Vagina (tissue), 2 donors: Measurements from ENCODE around the gene ANAPC10. TPM values are rescaled to one million over a fixed set of nuclear protein-coding genes. Genes with fewer than 3 reads are reported as not detected.
"Not testable (repeated sequence)": the region's sequence is repeated elsewhere in the genome, so short reads cannot be mapped to it uniquely, and the experiment has no call there.

ENCODE experiments used
- DNase-seq, 2 donors: peaks; one replicate each; pipeline ENCODE4 v3.0.0-alpha.2; 2017; ENCODE audit errors: extremely low spot score in 2 of 2
- H3K27ac ChIP-seq: fragments of 200-600 bp; sonication (generic); one replicate; pipeline ENCODE4 v1.5.1; 2019
- H3K27me3 ChIP-seq: fragments of 200-600 bp; sonication (generic); one replicate; pipeline ENCODE4 v1.5.1; 2019
- H3K36me3 ChIP-seq, 2 donors: fragments of 200-600 bp; sonication (generic); one replicate each; pipeline ENCODE4 v1.5.1; 2017 to 2019
- H3K4me1 ChIP-seq: fragments of 200-600 bp; sonication (generic); one replicate; pipeline ENCODE4 v1.5.1; 2019
- H3K4me3 ChIP-seq, 2 donors: fragments of 200-600 bp; sonication (generic); 1 replicate in 1 of 2; 2 replicates in 1 of 2; pipeline ENCODE4 v1.5.1; 2016 to 2019
- H3K9me3 ChIP-seq: fragments of 200-600 bp; sonication (generic); one replicate; pipeline ENCODE4 v1.5.1; 2019
- POLR2A ChIP-seq, 2 donors: fragments of 450-650 bp; IDR thresholded peaks; one replicate each; pipeline ENCODE4 v1.6.1; 2017; ENCODE audit warnings: antibody characterized with exemption in 2 of 2, mild to moderate bottlenecking in 2 of 2, moderate library complexity in 2 of 2
- POLR2AphosphoS5 ChIP-seq, 2 donors: sonication (generic); formaldehyde crosslinking; IDR thresholded peaks; one replicate each; pipeline ENCODE4 v1.9.0; 2017; ENCODE audit warnings: antibody characterized with exemption in 2 of 2, mild to moderate bottlenecking in 2 of 2, low read depth in 1 of 2; ENCODE audit not compliant: insufficient read depth in 1 of 2
- intact Hi-C: fragments of 100-400 bp; cut with DNase I; formaldehyde crosslinking; loops from one replicate; pipeline ENCODE4 v1.15.1; 2023
- total RNA-seq: library from RNA; depleted of rRNA; stranded (reverse); fragments of >200 nt; gene quantifications from one replicate; pipeline ENCODE4 v1.2.3, GENCODE V29; 2016
- TF ChIP-seq, protein P1 (sequence below), 3 experiments: fragments of 450-650 bp in 2 of 3; fragments of 200-600 bp in 1 of 3; sonication (generic) in 1 of 3; IDR thresholded peaks; one replicate each; pipeline ENCODE4 v1.5.1; 2017 to 2019; ENCODE audit warnings: antibody characterized with exemption in 3 of 3, mild to moderate bottlenecking in 2 of 3, moderate library complexity in 2 of 3

ANAPC10 gene, protein sequence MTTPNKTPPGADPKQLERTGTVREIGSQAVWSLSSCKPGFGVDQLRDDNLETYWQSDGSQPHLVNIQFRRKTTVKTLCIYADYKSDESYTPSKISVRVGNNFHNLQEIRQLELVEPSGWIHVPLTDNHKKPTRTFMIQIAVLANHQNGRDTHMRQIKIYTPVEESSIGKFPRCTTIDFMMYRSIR
- total RNA-seq: 17.4 TPM

DNA sequence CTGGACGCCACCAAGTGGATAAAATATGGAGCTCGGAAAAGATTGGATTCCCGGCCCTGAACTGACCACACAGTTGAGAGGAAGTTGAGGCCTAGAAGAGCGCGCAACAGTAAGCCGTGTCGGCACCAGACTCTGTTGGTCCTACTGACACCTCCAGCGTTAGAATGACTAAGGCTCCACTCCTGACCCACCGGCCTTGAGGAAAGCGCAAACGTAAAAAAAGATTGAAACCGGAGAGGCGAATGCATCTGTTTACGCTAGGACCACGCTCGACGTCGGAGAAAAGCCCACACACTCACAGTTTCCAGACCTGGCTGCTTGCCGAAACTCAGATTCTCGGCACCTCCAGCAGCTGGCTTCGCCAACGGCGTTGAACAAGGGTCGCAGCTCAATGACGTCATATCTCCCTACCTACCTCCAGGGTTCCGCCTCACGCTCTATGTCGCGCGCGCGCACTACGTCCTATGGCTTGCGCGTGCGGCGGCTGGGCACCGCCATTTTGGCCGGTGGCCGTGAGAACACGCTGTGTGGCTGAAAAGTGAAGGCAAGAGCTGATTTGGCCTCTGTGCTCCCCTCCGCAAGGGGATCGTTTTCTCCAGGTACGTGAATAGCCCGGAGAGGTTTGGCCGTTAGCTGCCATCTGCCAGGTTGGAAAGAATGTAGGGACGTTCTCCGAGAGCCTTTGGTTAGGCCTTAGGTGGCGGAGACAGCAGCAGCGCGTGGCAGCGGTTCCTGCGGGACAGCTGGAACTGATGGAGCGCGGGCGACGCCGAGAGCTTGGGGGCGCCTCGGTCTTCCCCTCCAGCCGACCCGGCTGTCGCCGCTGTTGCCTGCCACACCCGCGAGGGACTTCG, at the start of gene ANAPC10, which contains the start of gene ABCE1:
ANAPC10 (minus strand) TSS at position 376 of the 854 bp plus-strand sequence. CDS start 2,097 bp downstream, outside the sequence.
ABCE1 (plus strand) TSS at position 491 of the 854 bp plus-strand sequence. CDS start 6,102 bp downstream, outside the sequence.
- no peaks in the 10 kb centered on the region for H3K9me3 ChIP-seq
- peak in 1 of 2 donors; percentile 97 for DNase-seq
- TF ChIP-seq, protein P1, sequence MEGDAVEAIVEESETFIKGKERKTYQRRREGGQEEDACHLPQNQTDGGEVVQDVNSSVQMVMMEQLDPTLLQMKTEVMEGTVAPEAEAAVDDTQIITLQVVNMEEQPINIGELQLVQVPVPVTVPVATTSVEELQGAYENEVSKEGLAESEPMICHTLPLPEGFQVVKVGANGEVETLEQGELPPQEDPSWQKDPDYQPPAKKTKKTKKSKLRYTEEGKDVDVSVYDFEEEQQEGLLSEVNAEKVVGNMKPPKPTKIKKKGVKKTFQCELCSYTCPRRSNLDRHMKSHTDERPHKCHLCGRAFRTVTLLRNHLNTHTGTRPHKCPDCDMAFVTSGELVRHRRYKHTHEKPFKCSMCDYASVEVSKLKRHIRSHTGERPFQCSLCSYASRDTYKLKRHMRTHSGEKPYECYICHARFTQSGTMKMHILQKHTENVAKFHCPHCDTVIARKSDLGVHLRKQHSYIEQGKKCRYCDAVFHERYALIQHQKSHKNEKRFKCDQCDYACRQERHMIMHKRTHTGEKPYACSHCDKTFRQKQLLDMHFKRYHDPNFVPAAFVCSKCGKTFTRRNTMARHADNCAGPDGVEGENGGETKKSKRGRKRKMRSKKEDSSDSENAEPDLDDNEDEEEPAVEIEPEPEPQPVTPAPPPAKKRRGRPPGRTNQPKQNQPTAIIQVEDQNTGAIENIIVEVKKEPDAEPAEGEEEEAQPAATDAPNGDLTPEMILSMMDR (IDR thresholded peaks at IDR 0.05): no peak
- TF ChIP-seq POLR2A (IDR thresholded peaks at IDR 0.05) (peak in 1 of 2 donors; percentile 51), POLR2AphosphoS5 (IDR thresholded peaks at IDR 0.05; ENCODE audit: insufficient read depth in 1 of 2, low read depth in 1 of 2) (peak; percentile 92 to 96)
- H3K36me3 ChIP-seq: peaks cover 0 to 30% of the 10 kb centered on the region in 2 donors
- no peaks in the 10 kb centered on the region for H3K27me3 ChIP-seq
- peaks cover 55% of the 10 kb centered on the region for H3K4me1 ChIP-seq
- H3K27ac ChIP-seq: peak within 1 kb of the TSS; percentile 90
- intact Hi-C loops: no loop called here
- peak within 1 kb of the TSS; percentile 77 to 91 for H3K4me3 ChIP-seq

DNA sequence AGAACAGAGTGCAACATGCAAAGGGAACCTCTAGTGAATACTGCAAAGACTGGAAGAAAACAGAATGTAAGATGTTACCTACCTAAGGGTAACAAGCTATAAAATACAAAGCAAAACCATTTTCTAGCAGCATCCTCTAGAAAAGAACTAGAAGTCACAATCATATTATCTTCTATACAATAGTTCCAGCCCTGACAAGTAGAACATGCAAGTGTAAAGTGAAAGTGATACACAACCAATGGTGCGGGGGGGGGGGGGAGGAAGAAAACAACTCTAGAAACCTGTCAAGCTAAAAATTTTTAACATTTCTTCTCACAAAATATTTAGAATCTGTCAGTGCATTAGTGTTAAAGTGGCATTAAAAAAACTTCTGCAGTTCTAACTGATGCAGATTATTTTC, 38.2 kb upstream of the ANAPC10 start:
- H3K36me3 ChIP-seq: peaks cover 0 to 38% of the 10 kb centered on the region in 2 donors
- H3K27me3 ChIP-seq, intact Hi-C loops: not testable (repeated sequence)

DNA sequence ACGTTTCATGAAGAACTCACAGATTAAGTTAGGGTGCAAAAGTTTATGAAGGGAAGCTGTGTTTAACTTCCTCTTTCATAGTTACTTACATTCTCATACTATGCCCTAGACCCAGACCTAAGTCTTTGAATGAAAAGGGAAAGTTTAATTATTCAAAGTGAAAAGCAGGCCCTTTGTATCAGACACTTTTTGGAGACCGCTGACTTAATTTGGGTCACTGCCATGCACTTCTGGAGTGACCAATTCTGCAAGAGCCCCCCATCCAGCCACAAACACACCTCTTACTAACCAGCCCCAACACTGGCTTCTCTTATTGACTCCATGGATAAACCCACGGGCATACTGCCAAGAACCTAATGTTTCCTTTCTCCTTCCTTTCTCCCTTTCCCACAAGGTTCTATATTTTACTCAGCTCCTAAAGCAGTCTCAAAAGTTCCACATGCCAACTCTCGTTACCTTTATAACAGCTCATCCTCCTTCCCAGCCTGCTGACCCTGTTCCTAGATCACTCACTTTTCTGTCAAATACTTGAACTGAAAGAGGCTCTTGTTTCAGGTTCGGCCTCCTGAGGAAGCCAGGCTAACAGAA, 34.6 kb upstream of the ANAPC10 start:
- no peak overlapping the region for H3K27ac ChIP-seq
- peaks cover 0 to 12% of the 10 kb centered on the region in 2 donors for H3K36me3 ChIP-seq
- intact Hi-C loops: no loop called here
- no peak overlapping the region for H3K4me3 ChIP-seq
- DNase-seq: no peak
- no peak for TF ChIP-seq POLR2A (IDR thresholded peaks at IDR 0.05)
- TF ChIP-seq, protein P1 (IDR thresholded peaks at IDR 0.05): no peak
- no peak for TF ChIP-seq POLR2AphosphoS5 (IDR thresholded peaks at IDR 0.05; ENCODE audit: insufficient read depth in 1 of 2, low read depth in 1 of 2)
- H3K9me3 ChIP-seq: no peaks in the 10 kb centered on the region
- no peaks in the 10 kb centered on the region for H3K27me3 ChIP-seq
- H3K4me1 ChIP-seq: no peaks in the 10 kb centered on the region

More for the DNA sequence above, 38.2 kb upstream of the ANAPC10 start:
- H3K27ac ChIP-seq, H3K9me3 ChIP-seq, H3K4me1 ChIP-seq, DNase-seq, H3K4me3 ChIP-seq: not testable (repeated sequence)

DNA sequence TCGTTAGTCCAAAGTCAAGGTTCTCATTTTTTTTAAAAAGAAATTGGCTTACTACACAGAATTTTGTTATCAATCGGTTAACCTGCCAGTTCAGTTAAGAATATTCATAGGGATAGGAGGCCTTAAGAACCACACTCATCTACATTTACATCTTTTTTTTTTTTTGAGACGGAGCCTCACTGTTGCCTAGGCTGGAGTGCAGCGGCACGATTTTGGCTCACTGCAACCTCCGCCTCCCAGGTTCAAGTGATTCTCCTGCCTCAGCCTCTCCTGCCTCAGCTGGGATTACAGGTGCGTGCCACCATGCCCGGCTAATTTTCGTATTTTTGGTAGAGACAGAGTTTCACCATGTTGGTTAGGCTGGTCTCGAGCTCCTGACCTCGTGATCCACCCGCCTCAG, 33.9 kb upstream of the ANAPC10 start:
- no peaks in the 10 kb centered on the region for H3K27me3 ChIP-seq
- H3K36me3 ChIP-seq: peaks cover 0 to 8% of the 10 kb centered on the region in 2 donors
- H3K4me3 ChIP-seq: no peak overlapping the region
- no peaks in the 10 kb centered on the region for H3K4me1 ChIP-seq
- intact Hi-C loops: no loop called here
- H3K9me3 ChIP-seq: no peaks in the 10 kb centered on the region
- no peak overlapping the region for H3K27ac ChIP-seq
- no peak for DNase-seq
- TF ChIP-seq, protein P1 (IDR thresholded peaks at IDR 0.05): no peak
- no peak for TF ChIP-seq POLR2A (IDR thresholded peaks at IDR 0.05)
- no peak for TF ChIP-seq POLR2AphosphoS5 (IDR thresholded peaks at IDR 0.05; ENCODE audit: insufficient read depth in 1 of 2, low read depth in 1 of 2)

DNA sequence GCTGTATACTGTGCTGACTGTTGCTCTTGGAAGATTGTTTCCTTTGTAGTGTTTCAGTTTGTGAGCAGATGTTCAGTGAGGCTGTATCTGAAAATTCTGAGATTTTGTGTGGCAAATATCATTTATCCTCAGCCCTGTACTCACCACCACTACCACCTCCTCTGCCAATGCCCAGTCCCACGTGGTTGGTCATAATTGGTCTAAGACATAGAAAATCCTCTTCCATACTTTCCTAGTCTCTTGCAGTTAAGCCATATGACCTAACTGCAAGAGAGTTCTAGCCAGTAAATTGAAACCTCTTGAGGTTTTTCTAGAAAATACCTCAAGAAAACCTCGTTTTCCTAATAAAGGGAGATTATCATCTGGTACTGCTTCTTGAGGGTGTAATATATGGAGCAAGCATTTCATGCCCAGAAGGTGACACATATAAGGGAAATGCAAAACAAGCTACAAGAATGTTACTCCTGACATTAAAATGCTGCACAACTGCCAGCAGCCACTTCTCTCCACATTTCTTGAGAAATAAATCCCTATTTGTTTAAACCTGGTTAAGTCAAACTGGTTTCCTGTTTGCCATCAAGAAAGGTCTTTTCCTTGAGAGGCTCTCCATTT, 32.9 kb upstream of the ANAPC10 start:
- no peaks in the 10 kb centered on the region for H3K9me3 ChIP-seq
- peaks cover 0 to 17% of the 10 kb centered on the region in 2 donors for H3K36me3 ChIP-seq
- DNase-seq: no peak
- no peak overlapping the region for H3K4me3 ChIP-seq
- no peaks in the 10 kb centered on the region for H3K4me1 ChIP-seq
- no peaks in the 10 kb centered on the region for H3K27me3 ChIP-seq
- TF ChIP-seq POLR2A (IDR thresholded peaks at IDR 0.05): no peak
- no peak for TF ChIP-seq POLR2AphosphoS5 (IDR thresholded peaks at IDR 0.05; ENCODE audit: insufficient read depth in 1 of 2, low read depth in 1 of 2)
- TF ChIP-seq, protein P1 (IDR thresholded peaks at IDR 0.05): no peak
- intact Hi-C loops: no loop called here
- H3K27ac ChIP-seq: no peak overlapping the region
